ENCODE data around the gene CABP7. TPM values are rescaled to one million over a fixed set of nuclear protein-coding genes. Genes with fewer than 3 reads are reported as not detected.

CABP7 gene
- total RNA-seq, 1 experiment from 2014 or later, result 2.1 TPM

DNA sequence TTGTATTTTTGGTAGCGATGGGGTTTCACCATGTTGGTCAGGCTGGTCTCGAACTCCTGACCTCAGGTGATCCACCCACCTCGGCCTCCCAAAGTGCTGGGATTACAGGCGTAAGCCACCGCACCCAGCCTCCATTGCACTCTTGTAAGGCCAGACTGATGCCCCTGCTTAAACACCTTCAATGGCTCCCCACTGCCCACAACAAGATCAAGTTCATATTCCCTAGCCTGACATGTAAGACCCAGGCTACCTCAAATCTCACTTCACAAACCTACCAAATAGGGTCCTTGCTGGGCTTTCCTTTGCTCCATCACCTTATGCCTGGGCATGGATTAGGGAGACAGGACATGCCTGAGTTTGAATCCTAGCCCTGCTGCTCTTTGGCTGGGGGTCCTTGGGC lies 60.4 kb downstream of the CABP7 start:
- ATAC-seq (no peak), DNase-seq (ENCODE audit: low read depth, low spot score) (no peak)
- TF ChIP-seq TCF7L2 (IDR thresholded peaks at IDR 0.05; ENCODE audit: low read depth, low read length) (no peak), SIN3A (IDR thresholded peaks at IDR 0.05; ENCODE audit: borderline replicate concordance, insufficient read depth, low read depth, low read length) (no peak), CTCF (IDR thresholded peaks at IDR 0.05) (no peak), POLR2AphosphoS5 (IDR thresholded peaks at IDR 0.05; ENCODE audit: low read depth, low read length) (no peak)
- TF ChIP-seq, protein P1, sequence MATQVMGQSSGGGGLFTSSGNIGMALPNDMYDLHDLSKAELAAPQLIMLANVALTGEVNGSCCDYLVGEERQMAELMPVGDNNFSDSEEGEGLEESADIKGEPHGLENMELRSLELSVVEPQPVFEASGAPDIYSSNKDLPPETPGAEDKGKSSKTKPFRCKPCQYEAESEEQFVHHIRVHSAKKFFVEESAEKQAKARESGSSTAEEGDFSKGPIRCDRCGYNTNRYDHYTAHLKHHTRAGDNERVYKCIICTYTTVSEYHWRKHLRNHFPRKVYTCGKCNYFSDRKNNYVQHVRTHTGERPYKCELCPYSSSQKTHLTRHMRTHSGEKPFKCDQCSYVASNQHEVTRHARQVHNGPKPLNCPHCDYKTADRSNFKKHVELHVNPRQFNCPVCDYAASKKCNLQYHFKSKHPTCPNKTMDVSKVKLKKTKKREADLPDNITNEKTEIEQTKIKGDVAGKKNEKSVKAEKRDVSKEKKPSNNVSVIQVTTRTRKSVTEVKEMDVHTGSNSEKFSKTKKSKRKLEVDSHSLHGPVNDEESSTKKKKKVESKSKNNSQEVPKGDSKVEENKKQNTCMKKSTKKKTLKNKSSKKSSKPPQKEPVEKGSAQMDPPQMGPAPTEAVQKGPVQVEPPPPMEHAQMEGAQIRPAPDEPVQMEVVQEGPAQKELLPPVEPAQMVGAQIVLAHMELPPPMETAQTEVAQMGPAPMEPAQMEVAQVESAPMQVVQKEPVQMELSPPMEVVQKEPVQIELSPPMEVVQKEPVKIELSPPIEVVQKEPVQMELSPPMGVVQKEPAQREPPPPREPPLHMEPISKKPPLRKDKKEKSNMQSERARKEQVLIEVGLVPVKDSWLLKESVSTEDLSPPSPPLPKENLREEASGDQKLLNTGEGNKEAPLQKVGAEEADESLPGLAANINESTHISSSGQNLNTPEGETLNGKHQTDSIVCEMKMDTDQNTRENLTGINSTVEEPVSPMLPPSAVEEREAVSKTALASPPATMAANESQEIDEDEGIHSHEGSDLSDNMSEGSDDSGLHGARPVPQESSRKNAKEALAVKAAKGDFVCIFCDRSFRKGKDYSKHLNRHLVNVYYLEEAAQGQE (IDR thresholded peaks at IDR 0.05; ENCODE audit: insufficient read depth in 1 of 2, low read depth in 2 of 2, low read length in 1 of 2), result no peak
- Histone ChIP-seq H3K4me3 (ENCODE audit: low read depth in 2 of 2, low read length in 2 of 2) (no peak overlapping the region), H3K36me3 (ENCODE audit: control insufficient read depth, insufficient read depth, low read length) (no peaks in the 10 kb centered on the region), H3K4me1 (ENCODE audit: control insufficient read depth, insufficient read depth, low read length) (peaks cover 12% of the 10 kb centered on the region), H3K27me3 (ENCODE audit: control insufficient read depth, insufficient read depth, low read length) (no peaks in the 10 kb centered on the region), H3K27ac (ENCODE audit: low read length) (no peak overlapping the region), H3K9me3 (ENCODE audit: control insufficient read depth, insufficient read depth, low read depth, low read length) (no peaks in the 10 kb centered on the region)
- no TSS peak for BruUV-seq (replicated peaks)
- in situ Hi-C loops (cut with HindIII; ENCODE audit: low pct_unique_long_range_greater_than_20kb, low sequenced_read_pairs), result no loop called here
- CTCF ChIA-PET, result no interaction called here
- POLR2A ChIA-PET, result no interaction called here
- intact Hi-C loops (cut with micrococcal nuclease; ENCODE audit: unreplicated experiment), result no loop called here

DNA sequence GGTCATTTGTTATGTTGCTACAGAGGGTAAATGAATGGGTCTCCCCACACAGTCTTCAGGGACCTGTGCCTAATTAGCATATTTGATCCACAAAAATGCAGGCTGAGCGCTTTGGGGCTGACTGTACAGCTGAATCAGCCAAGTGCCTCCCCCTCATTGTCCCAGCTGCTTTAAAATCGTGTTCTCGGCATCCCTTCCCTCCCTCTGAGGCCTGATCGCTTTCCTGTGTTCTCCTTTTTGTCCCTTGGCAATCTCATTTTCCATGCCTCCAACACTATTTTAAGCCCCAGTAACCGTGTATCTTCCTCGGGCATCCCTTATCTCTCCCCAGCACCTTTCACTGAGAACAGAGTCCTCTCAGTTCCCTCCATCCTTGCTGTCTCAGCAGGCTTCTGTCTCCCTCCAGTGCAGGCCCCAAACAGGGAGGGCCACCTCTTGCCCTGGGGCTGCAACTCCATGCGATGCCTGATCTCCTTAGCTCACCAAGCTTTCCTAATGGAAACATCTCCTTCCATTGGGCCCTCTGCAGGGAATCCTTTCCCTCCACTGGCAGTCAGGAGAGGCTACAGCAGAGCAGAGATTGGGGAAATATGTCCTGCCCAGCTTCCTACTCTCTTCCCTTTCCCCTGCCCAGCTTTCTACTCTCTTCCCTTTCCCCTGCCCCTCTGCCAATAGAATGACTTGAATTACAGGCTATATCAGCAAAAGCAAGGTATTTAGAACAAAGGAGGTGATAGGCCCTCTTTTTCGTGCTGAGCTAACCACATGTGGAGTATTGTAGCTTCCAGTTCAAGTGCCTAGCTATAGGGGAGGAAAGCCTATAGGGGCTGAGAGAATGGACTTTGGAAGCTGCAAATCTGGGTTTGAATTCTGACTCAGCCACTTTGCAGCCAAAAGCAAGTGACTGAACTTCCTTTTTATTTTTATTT lies 61.2 kb downstream of the CABP7 start:
- DNase-seq (ENCODE audit: low read depth, low spot score), result no peak
- POLR2A ChIA-PET, result no interaction called here
- Histone ChIP-seq H3K27ac (ENCODE audit: low read length) (no peak overlapping the region), H3K27me3 (ENCODE audit: control insufficient read depth, insufficient read depth, low read length) (no peaks in the 10 kb centered on the region), H3K4me1 (ENCODE audit: control insufficient read depth, insufficient read depth, low read length) (peaks cover 12% of the 10 kb centered on the region), H3K9me3 (ENCODE audit: control insufficient read depth, insufficient read depth, low read depth, low read length) (no peaks in the 10 kb centered on the region), H3K4me3 (ENCODE audit: low read depth in 2 of 2, low read length in 2 of 2) (no peak overlapping the region), H3K36me3 (ENCODE audit: control insufficient read depth, insufficient read depth, low read length) (no peaks in the 10 kb centered on the region)
- in situ Hi-C loops (cut with HindIII; ENCODE audit: low pct_unique_long_range_greater_than_20kb, low sequenced_read_pairs), result no loop called here
- peak; percentile 54 for ATAC-seq
- no TSS peak for BruUV-seq (replicated peaks)
- CTCF ChIA-PET, result no interaction called here
- intact Hi-C loops (cut with micrococcal nuclease; ENCODE audit: unreplicated experiment), result no loop called here
- TF ChIP-seq CTCF (IDR thresholded peaks at IDR 0.05) (no peak), TCF7L2 (IDR thresholded peaks at IDR 0.05; ENCODE audit: low read depth, low read length) (no peak), SIN3A (IDR thresholded peaks at IDR 0.05; ENCODE audit: borderline replicate concordance, insufficient read depth, low read depth, low read length) (no peak), POLR2AphosphoS5 (IDR thresholded peaks at IDR 0.05; ENCODE audit: low read depth, low read length) (no peak)
- TF ChIP-seq, protein P1 (IDR thresholded peaks at IDR 0.05; ENCODE audit: insufficient read depth in 1 of 2, low read depth in 2 of 2, low read length in 1 of 2), result no peak

All from Panc1 (cell line).